ENCODE measurements around the gene MAP2K3. TPM values are rescaled to one million over a fixed set of nuclear protein-coding genes. Genes with fewer than 3 reads are reported as not detected.
A peak's percentile ranks its signal among the peaks of the same experiment; 100 is the strongest.
"Not testable (repeated sequence)": the region's sequence is repeated elsewhere in the genome, so short reads cannot be mapped to it uniquely, and the experiment has no call there.

MAP2K3 gene
- total RNA-seq, 1 experiment from 2014 or later: 20.4 TPM

DNA sequence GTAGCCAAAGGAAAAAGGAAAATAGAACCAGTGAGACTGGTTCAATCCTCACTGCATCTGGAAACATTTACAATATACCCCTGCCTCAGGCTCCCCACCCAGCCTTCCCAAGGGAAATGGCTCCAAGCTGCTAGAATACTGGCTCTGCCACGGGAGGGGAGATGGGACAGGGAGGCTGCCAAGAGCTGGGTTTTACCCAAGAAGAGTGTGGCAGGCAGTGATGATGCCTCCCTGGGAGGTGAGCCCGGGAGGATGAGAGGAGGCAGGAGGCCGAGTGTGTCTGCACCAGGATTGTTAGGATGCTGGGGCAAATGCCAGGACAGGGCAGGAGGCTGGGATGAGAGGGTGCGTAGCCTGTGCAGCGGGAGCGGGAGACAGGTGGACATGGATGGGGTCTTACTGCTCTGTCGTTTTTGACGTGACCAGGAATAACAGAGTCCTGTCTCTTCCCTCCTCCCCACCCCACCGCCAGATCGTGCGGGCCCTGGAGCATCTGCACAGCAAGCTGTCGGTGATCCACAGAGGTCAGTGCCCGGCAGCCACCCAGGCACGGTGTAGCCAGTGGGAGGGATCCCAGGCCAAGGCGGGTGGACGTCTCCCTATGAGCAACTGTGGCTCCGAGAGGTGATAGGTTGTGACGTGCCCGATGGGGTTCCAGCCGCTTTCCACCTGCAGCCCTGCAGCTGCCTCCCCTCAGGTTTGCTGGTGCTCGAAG is 18.4 kb downstream of the MAP2K3 start:
- H3K36me3 ChIP-seq: peaks cover 11% of the 10 kb centered on the region
- no peak overlapping the region for H3K27ac ChIP-seq
- no peak overlapping the region for H3K4me3 ChIP-seq
- H3K27me3 ChIP-seq: peaks cover 4% of the 10 kb centered on the region; the same call in 1 of the 2 replicates
- no peaks in the 10 kb centered on the region for H3K4me1 ChIP-seq
- peak in 1 of 2 experiments; percentile 19 for DNase-seq
- no peaks in the 10 kb centered on the region for H3K9me3 ChIP-seq (replicated peaks)

DNA sequence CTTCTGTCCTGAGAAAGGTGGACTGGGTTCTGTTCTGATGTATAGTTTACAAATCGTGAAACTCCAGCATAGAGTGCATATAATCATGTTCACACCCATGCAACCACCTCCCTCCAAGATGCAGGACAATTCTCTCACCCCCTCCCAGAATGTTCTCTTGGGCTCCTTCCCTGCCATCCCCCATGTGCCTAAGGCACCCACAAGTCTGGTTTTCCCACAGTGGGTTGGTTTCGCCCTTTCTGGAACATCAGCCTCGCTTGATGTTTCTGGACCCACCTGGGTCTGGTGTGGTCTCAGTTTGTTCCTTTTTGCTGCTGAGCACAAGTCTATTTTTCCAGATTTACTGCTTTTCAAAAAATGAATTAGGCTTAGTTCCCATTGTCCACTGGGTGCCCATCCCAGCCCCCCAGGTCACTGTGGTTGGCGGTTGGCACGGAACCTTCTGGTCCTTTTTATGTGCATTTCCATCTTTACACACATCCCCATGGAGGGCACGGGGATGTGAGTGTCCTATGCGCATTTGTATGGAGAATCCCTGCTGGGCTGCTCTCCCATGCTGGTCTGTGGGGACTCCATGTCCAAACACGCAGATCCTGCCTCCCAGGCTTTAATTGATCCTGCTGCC is 19.0 kb downstream of the MAP2K3 start:
- peaks cover 15% of the 10 kb centered on the region for H3K36me3 ChIP-seq
- peaks cover 4% of the 10 kb centered on the region; the same call in 1 of the 2 replicates for H3K27me3 ChIP-seq
- H3K27ac ChIP-seq: no peak overlapping the region
- H3K4me3 ChIP-seq: no peak overlapping the region
- peaks cover 5% of the 10 kb centered on the region; the same call in 1 of the 2 replicates for H3K9me3 ChIP-seq (replicated peaks)
- peak in 1 of 2 experiments; percentile 26 for DNase-seq
- no peaks in the 10 kb centered on the region for H3K4me1 ChIP-seq

DNA sequence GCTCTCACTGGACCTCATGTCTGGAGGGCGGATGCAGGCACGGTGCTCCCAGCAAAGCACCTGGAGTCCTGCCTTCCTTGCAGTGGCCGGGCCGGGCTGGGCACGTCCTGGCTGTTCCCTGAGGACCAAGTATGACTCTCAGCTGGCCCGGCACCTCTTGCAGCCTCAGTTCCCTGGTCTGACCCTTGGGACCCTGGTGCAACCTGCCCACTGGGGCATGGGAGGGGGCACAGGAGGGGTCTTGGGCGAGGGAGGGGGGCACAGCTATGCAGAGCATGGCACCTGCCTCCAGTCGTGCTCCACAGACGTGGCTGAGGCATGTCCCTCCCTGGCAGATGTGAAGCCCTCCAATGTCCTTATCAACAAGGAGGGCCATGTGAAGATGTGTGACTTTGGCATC is 19.6 kb downstream of the MAP2K3 start:
- Histone ChIP-seq H3K9me3 (replicated peaks) (peaks cover 10% of the 10 kb centered on the region), H3K36me3 (peaks cover 19% of the 10 kb centered on the region), H3K4me1 (no peaks in the 10 kb centered on the region), H3K27ac (no peak overlapping the region), H3K27me3 (peaks cover 4% of the 10 kb centered on the region; the same call in 1 of the 2 replicates), H3K4me3 (no peak overlapping the region)
- DNase-seq: peak in 1 of 2 experiments; percentile 27

DNA sequence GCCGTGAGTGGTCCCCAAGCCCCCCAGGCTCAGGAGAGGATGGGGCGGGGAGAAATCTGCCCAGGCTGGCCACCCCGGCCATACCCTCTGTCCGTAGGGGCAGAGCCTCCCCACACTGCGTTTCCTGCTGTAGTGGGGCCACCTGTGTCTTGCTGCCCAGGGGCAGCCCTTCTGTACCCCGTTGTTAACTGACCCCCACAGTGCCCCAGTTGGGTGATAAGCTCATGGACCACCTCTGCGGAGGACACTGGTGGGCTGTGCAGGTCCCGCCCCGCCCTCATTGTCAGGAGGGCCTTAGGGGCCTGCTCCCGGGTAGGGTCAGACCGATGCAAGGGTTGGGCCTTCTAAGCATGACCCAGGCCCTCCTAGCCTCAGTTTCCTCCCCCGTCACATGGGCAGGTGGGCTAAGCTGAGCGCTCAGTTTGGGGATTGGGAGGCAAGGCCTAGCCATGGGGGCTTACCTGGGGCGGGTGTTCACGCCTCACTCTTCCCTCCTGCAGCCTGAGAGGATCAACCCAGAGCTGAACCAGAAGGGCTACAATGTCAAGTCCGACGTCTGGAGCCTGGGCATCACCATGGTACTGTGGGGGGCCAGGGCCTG is 20.1 kb downstream of the MAP2K3 start:
- not testable (repeated sequence) for H3K4me1 ChIP-seq, H3K27me3 ChIP-seq, H3K4me3 ChIP-seq, H3K27ac ChIP-seq
- H3K36me3 ChIP-seq: peaks cover 19% of the 10 kb centered on the region
- H3K9me3 ChIP-seq (replicated peaks): peaks cover 10% of the 10 kb centered on the region
- DNase-seq: peak in 1 of 2 experiments; percentile 20

DNA sequence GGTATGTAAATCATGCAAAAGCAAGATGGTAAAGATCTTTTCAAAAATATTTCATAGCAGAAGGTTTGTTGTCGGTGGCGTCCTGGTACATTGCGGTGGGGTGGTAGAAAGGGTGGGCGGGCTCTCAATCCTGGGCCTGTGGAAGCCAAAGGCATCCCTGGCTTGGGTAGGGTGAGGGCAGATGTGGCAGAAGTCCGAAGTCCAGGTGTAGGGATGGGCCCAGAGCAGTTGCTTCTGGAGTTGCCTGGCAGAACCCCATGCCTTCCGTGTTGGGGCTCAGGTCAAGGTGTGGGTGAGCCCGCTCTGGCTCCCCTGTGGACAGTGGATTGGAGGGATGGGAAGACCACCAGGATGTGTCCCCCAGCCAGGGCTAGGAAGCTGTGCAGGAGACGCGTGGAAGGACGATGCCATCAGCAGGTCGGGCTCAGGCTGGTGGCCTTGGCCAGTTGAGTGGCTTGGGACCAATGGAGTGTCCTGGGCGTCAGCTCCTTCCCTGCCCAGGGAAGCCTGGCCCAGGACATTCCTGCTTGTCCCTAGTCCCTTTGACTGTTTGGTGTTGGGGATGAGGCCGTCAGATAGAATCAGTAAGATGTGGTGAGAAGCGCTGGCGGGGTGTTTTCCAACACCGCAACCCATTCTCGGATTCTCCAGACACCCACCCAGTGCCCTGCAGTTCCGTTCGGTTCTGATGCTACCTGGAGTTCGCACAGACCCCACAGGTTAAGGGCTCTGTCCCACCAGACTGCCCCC is 21.1 kb downstream of the MAP2K3 start:
- Histone ChIP-seq H3K36me3 (peaks cover 13% of the 10 kb centered on the region), H3K9me3 (replicated peaks) (peaks cover 10% of the 10 kb centered on the region)
- not testable (repeated sequence) for H3K27ac ChIP-seq, H3K4me3 ChIP-seq, H3K27me3 ChIP-seq, H3K4me1 ChIP-seq
- peak in 1 of 2 experiments; percentile 6 for DNase-seq

DNA sequence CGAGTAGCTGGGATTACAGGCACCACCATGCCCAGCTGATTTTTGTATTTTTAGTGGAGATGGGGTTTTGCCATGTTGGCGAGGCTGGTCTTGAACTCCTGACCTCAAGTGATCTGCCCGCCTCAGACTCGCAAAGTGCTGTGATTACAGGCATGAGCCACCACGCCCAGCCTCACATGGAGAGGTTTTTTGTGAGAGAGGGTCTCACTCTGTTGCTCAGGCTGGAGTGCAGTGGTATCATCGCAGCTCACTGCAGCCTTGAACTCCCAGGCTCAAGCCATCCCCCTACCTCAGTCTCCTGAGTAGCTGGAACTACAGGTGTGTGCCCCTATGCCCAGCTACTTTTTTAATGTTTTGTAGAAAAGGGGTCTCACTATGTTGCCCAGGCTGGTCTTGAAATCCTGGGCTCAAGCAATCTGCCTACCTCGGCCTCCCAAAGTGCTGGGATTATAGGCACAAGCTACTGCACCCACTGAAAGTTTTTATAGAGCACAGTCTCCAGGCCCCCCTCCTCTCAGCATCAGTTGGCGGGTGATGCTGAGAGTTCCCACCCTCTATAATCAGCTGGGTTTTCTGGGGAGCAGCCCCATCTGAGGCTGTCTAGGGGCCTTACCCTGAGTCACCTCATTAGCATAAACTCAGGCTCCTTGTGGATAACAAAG is 22.2 kb downstream of the MAP2K3 start:
- not testable (repeated sequence) for H3K27me3 ChIP-seq, H3K4me1 ChIP-seq, H3K4me3 ChIP-seq, H3K27ac ChIP-seq
- peaks cover 13% of the 10 kb centered on the region for H3K36me3 ChIP-seq
- peak in 1 of 2 experiments; percentile 7 for DNase-seq
- peaks cover 10% of the 10 kb centered on the region for H3K9me3 ChIP-seq (replicated peaks)

DNA sequence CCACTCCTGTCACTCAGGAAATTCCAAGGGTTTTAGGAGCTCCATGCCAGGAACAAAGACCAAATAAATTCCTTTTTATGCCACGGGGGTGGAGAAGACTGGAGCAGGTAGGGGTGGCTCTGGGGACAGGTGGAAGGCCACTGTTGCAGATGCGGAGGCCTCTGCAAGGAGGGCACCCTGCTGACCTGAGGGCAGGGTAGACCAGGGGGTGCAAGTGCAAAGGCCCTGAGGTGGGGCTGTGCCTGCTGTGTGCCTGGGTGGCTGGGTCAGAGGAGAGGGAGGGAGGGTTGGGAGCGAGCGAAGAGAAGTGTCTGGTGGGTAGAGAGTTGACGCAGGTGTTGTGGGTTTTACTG is 22.7 kb downstream of the MAP2K3 start:
- not testable (repeated sequence) for H3K4me1 ChIP-seq, DNase-seq, H3K27me3 ChIP-seq, H3K4me3 ChIP-seq, H3K27ac ChIP-seq
- peaks cover 10% of the 10 kb centered on the region for H3K9me3 ChIP-seq (replicated peaks)
- H3K36me3 ChIP-seq: peaks cover 13% of the 10 kb centered on the region

DNA sequence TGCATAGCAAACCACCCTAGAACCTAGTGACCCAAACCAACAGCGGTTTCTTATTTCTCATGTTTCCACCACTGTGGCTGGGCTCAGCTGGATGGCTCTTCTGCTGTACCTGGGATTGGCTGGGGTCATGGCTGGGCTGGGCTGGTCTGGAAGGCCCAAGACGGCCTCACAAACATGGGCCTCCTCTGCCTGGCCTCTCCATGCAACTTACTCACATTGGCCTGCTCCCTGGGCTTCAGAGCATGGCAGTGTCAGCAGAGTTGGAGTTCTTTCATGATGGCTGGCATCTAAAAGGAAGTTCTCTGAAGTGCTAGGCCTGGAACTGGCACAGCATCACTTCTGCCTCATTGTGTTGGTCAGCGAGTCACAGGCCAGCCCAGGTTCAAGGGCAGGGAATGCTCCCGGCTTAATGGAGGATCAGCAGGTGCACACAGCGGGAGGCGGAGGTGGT is 24.4 kb downstream of the MAP2K3 start:
- not testable (repeated sequence) for H3K27ac ChIP-seq, H3K27me3 ChIP-seq, H3K4me3 ChIP-seq, DNase-seq, H3K4me1 ChIP-seq
- H3K9me3 ChIP-seq (replicated peaks): peaks cover 10% of the 10 kb centered on the region
- peaks cover 13% of the 10 kb centered on the region for H3K36me3 ChIP-seq

DNA sequence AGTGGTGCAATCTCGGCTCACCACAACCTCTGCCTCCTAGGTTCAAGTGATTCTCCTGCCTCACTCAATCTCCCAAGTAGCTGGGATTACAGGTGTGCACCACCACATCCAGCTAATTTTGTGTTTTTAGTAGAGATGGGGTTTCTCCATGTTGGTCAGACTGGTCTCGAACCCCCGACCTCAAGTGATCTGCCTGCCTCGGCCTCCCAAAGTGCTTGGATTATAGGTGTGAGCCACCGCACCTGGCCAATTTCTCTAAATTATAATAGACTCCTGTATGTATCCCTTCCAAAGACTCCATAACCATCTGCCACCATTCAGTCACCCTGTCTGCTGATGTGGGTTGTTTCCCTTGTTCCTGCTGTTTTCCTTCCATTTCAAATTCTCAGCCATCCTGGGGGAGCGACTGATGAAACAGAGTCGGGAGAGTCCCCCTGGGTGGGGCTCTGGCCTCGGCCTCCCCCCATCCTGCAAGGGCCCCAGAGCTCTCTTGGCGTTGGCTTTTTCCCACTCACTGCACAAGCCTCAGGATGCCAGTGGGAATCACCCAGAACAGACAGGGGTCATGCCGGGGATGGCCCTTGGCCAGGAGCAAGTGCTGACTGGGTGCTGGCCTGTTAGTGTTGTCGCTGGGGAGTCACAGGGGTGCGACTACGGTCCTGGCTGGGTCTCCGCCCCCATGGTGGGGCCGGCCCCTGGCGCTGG is 25.7 kb downstream of the MAP2K3 start:
- peaks cover 10% of the 10 kb centered on the region for H3K9me3 ChIP-seq (replicated peaks)
- DNase-seq, H3K4me3 ChIP-seq, H3K27ac ChIP-seq, H3K4me1 ChIP-seq, H3K27me3 ChIP-seq: not testable (repeated sequence)
- H3K36me3 ChIP-seq: peaks cover 13% of the 10 kb centered on the region

DNA sequence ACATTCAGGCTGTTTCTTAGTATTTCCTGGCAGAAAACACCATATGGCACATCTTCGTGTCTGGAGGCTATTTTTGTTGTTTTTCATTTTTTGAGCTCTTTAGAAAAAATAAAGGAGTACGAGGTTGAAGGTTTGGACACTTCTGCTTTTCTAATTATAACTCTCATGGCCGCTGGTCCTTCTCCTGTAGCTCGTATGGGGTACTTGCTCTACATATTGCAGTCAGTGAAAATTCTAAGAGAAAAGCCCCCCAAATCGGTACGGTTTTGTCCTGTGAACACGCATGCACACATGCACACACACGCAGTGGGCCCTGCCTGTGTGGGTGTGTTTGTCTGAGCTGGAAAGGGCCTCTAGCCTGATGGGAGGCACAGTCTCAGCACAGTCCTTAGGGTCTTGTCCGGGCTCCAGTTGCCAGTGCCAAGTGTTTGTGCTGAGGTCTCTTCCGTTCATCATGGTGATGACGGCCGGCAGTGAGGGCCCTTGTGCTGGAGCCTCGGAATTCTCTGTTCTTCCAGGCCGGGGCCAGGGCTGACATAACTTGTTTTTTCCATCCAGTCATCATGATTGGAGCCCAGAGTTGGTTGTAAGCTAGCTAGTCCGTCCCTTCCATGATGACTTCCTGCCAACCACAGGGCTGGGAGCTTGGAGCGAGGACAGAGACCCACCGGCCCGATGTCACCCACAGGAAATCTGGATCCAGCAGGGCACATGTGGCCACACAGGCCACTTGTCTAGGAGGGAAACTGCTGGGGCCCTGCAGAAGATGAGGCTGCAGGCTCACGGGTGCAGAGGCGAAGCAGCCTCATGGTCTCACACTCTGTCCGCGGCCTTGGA is 26.5 kb downstream of the MAP2K3 start:
- Histone ChIP-seq H3K9me3 (replicated peaks) (peaks cover 10% of the 10 kb centered on the region), H3K36me3 (peaks cover 13% of the 10 kb centered on the region)
- H3K4me1 ChIP-seq, H3K4me3 ChIP-seq, H3K27me3 ChIP-seq, H3K27ac ChIP-seq: not testable (repeated sequence)
- DNase-seq: peak in 1 of 2 experiments; percentile 0

DNA sequence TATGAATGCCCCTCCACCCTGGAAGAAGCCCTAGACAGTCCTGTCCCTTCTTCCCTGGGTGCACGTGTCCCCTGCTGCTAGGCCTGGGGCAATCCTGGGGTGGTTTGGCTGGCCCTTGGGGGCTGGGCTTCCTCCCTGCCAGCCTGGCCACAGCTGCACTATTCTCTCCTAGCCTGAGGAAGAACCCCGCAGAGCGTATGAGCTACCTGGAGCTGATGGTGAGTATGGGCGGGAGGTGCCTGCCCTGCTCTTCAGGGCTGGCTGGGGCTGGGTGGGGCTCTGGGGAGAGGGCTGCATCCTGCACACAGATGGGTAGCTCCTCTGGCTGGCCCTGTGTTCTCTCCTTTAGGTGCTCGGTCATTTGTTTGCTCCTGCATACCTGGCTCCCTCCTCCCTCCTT is 28.8 kb downstream of the MAP2K3 start:
- Histone ChIP-seq H3K27me3 (peaks cover under 1% of the 10 kb centered on the region; the same call in 1 of the 2 replicates), H3K4me1 (peaks cover under 1% of the 10 kb centered on the region; the same call in 1 of the 2 replicates), H3K36me3 (peaks cover 10% of the 10 kb centered on the region), H3K27ac (no peak overlapping the region), H3K9me3 (replicated peaks) (peaks cover 7% of the 10 kb centered on the region), H3K4me3 (no peak overlapping the region)
- no peak for DNase-seq

DNA sequence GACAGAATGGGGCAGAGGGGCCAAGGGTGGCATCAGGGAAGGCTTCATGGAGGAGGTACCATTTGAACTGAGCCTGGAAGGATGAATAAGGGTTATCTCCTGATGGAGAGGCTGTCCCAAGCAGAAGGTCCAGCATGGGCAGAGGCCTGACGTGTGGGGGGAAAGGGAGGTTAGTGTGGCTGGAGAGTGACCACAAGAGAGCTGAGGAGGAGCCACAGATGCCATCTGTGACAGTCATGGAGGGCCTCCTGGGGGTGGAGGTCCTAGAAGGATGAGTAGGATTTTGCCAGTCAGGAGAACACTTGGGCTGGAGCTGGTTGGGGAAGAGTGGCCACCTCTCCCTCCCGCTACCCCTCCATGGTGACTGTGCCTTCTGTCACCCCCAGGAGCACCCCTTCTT is 29.2 kb downstream of the MAP2K3 start:
- not testable (repeated sequence) for H3K27ac ChIP-seq; DNase-seq; H3K9me3 ChIP-seq (replicated peaks); H3K4me1 ChIP-seq; H3K4me3 ChIP-seq; H3K36me3 ChIP-seq; H3K27me3 ChIP-seq

DNA sequence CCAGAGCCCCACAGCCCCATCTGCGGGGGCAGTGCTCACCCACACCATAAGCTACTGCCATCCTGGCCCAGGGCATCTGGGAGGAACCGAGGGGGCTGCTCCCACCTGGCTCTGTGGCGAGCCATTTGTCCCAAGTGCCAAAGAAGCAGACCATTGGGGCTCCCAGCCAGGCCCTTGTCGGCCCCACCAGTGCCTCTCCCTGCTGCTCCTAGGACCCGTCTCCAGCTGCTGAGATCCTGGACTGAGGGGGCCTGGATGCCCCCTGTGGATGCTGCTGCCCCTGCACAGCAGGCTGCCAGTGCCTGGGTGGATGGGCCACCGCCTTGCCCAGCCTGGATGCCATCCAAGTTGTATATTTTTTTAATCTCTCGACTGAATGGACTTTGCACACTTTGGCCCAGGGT is 29.8 kb downstream of the MAP2K3 start:
- peak in 1 of 2 experiments; percentile 13 for DNase-seq
- H3K27ac ChIP-seq; H3K4me3 ChIP-seq; H3K36me3 ChIP-seq; H3K4me1 ChIP-seq; H3K9me3 ChIP-seq (replicated peaks); H3K27me3 ChIP-seq: not testable (repeated sequence)

Data from SJCRH30 (cell line).